Loucy (cell line): Measurements from ENCODE around the gene PIEZO1.

Experiments used
- H2AFZ ChIP-seq: fragments of 200-600 bp; sonication (generic); 2 replicates; pipeline ENCODE4 v1.6.0; 2016; ENCODE audit warnings: antibody characterized with exemption, mild to moderate bottlenecking, low read length, moderate library complexity
- H3F3A ChIP-seq: fragments of 200-600 bp; 2 replicates; pipeline ENCODE4 v1.6.0; 2016; ENCODE audit warnings: antibody characterized with exemption, low read depth, mild to moderate bottlenecking
- H3K27me3 ChIP-seq: fragments of 200-600 bp; sonication (generic); 2 replicates; pipeline ENCODE4 v1.6.1; 2014; ENCODE audit warnings: low read length, mild to moderate bottlenecking; ENCODE audit not compliant: insufficient read depth, poor library complexity, severe bottlenecking
- H3K36me3 ChIP-seq: fragments of 200-600 bp; sonication (generic); 2 replicates; pipeline ENCODE4 v1.6.1; 2016; ENCODE audit warnings: low read length; ENCODE audit not compliant: insufficient read depth
- H3K4me1 ChIP-seq: fragments of 200-600 bp; sonication (generic); 2 replicates; pipeline ENCODE4 v1.5.1; 2014; ENCODE audit warnings: low read length, mild to moderate bottlenecking; ENCODE audit not compliant: insufficient read depth, poor library complexity, severe bottlenecking
- H3K4me2 ChIP-seq: fragments of 200-600 bp; sonication (generic); 2 replicates; pipeline ENCODE4 v1.6.0; 2014; ENCODE audit warnings: antibody characterized with exemption, low read length, low read depth, mild to moderate bottlenecking; ENCODE audit not compliant: poor library complexity, severe bottlenecking
- H3K4me3 ChIP-seq: fragments of 200-600 bp; sonication (generic); 2 replicates; pipeline ENCODE4 v1.5.1; 2014; ENCODE audit warnings: low read length, mild to moderate bottlenecking, mixed read lengths; ENCODE audit not compliant: poor library complexity, severe bottlenecking
- H3K79me2 ChIP-seq: fragments of 200-600 bp; sonication (generic); 2 replicates; pipeline ENCODE4 v1.6.1; 2014; ENCODE audit warnings: low read length; ENCODE audit not compliant: insufficient read depth
- H3K9ac ChIP-seq: fragments of 200-600 bp; sonication (generic); 2 replicates; pipeline ENCODE4 v1.6.0; 2014; ENCODE audit warnings: mild to moderate bottlenecking, low read depth, low read length, moderate library complexity; ENCODE audit not compliant: poor library complexity, severe bottlenecking
- H3K9me2 ChIP-seq: fragments of 200-600 bp; sonication (generic); replicated peaks from 2 replicates; pipeline ENCODE4 v1.6.1; 2016; ENCODE audit warnings: low read depth, low read length, mixed read lengths
- H3K9me3 ChIP-seq: fragments of 200-600 bp; sonication (generic); 2 replicates; pipeline ENCODE4 v1.6.1; 2014; ENCODE audit warnings: mild to moderate bottlenecking, antibody characterized with exemption, low read length, low read depth; ENCODE audit not compliant: insufficient read depth
- H4K20me1 ChIP-seq: fragments of 200-600 bp; sonication (generic); 2 replicates; pipeline ENCODE4 v1.6.0; 2014; ENCODE audit warnings: antibody characterized with exemption, low read length, mild to moderate bottlenecking; ENCODE audit not compliant: insufficient read depth, poor library complexity, severe bottlenecking
- EZH2phosphoT487 ChIP-seq: fragments of 200-600 bp; IDR thresholded peaks from 2 replicates; pipeline ENCODE4 v1.6.1; 2018; ENCODE audit warnings: antibody characterized with exemption, mild to moderate bottlenecking, moderate library complexity, borderline replicate concordance
- TF ChIP-seq, protein P1 (sequence below): fragments of 200-600 bp; sonication (generic); conservative IDR thresholded peaks from 2 replicates; pipeline ENCODE4 v1.5.1; 2014; ENCODE audit warnings: mild to moderate bottlenecking, antibody characterized with exemption, low read length

The PIEZO1 gene

DNA sequence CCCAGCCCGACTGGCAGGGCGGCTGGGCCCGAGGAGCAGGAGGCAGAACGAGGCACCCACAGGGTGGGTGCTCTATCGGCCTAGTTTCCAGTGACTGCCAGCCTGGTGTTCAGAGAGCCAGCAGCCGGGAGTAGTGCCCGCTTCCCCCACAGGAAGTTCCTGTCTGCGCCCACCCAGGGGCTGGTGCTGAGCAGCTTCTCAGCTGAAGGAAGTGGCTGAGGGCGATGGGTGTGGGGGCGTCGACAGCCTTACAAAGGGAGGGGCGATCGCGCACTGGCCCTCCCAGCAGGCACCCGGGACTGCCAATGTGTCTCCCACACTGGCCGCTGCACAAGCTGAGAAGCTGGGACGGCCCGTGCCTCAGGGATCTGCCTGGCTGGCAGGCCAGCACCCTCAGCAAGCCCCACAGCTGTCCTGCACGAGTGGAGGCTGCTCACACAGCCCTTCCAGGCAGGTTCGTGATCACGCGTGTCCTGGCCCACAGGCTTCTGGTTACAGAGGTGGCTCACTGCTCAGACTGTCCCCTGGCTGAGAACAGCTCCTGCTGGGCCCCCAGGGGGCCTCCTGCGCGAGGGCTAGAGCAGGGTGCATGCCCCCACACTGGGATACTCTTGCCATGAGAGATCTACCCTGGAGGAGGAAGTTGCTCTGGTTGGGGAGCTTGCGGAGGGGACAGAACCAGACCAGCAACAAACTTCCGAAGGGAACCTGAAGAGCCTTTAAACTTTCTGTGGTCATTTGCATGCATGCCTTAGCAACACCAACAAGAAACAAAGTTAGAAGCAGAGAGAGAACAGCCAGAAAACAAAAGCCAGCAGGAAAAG lies 81.3 kb downstream of the PIEZO1 start:
- Histone ChIP-seq H3K9me3 (no peaks in the 10 kb centered on the region), H3K79me2 (peaks cover 46% of the 10 kb centered on the region), H3K4me1 (peaks cover 34% of the 10 kb centered on the region), H3F3A (no peaks in the 10 kb centered on the region), H3K4me3 (peak overlapping the region; percentile 76), H3K4me2 (peak overlapping the region; percentile 97), H3K36me3 (no peaks in the 10 kb centered on the region), H2AFZ (no peak overlapping the region), H3K9me2 (no peaks in the 10 kb centered on the region), H3K9ac (peak overlapping the region; percentile 92), H4K20me1 (peaks cover 4% of the 10 kb centered on the region), H3K27me3 (no peaks in the 10 kb centered on the region)
- TF ChIP-seq, protein P1, sequence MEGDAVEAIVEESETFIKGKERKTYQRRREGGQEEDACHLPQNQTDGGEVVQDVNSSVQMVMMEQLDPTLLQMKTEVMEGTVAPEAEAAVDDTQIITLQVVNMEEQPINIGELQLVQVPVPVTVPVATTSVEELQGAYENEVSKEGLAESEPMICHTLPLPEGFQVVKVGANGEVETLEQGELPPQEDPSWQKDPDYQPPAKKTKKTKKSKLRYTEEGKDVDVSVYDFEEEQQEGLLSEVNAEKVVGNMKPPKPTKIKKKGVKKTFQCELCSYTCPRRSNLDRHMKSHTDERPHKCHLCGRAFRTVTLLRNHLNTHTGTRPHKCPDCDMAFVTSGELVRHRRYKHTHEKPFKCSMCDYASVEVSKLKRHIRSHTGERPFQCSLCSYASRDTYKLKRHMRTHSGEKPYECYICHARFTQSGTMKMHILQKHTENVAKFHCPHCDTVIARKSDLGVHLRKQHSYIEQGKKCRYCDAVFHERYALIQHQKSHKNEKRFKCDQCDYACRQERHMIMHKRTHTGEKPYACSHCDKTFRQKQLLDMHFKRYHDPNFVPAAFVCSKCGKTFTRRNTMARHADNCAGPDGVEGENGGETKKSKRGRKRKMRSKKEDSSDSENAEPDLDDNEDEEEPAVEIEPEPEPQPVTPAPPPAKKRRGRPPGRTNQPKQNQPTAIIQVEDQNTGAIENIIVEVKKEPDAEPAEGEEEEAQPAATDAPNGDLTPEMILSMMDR: no peak
- no peak for TF ChIP-seq EZH2phosphoT487

DNA sequence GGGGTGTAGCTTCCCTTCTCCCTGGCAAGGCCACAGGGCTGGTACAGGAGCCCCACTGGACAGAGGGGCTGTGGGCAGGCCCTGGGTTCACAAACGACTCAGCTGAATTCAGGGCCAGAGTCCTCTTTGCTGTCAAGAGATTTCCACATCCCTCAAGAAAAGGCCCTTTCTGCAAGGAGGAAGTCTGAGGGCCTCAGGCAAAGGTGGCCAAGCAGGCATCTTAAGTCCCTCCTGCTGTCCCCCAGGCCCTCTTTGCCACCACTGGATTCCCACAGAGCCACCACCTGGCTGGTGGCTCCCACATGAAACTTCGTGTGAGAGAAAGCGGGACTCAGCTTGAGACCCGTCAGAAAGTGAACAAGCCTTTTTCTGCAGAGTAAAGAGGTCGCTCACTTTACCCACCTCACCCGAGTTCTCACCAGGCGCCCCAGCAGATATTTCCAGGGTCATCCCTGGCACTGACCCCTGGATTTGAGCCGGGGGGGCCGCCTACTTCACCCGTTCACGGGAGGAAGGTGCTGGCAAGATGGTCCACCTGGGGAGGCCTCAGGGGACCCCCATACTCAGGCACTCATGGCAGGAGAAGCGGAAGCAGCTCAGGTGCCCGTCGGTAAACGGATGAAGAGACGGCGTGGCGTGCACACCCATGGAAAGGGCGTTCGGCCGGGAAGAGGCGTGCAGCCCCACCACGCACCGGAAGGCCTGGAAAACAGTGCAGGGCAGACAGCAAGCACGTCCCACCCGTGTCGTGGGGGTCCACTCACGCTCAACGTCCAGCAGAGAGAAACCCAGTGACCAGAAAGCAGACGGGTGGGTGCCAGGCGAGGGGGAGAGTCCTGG lies 82.4 kb downstream of the PIEZO1 start:
- TF ChIP-seq, protein P1: no peak
- H3K4me2 ChIP-seq: peak overlapping the region; percentile 97
- peaks cover 34% of the 10 kb centered on the region for H3K4me1 ChIP-seq
- H3K79me2 ChIP-seq: peaks cover 46% of the 10 kb centered on the region
- no peaks in the 10 kb centered on the region for H3K36me3 ChIP-seq
- H4K20me1 ChIP-seq: peaks cover 4% of the 10 kb centered on the region
- no peaks in the 10 kb centered on the region for H3F3A ChIP-seq
- H3K4me3 ChIP-seq: peak overlapping the region; percentile 76
- H2AFZ ChIP-seq: no peak overlapping the region
- peak overlapping the region; percentile 92 for H3K9ac ChIP-seq
- no peaks in the 10 kb centered on the region for H3K9me3 ChIP-seq
- H3K27me3 ChIP-seq: no peaks in the 10 kb centered on the region
- no peaks in the 10 kb centered on the region for H3K9me2 ChIP-seq

DNA sequence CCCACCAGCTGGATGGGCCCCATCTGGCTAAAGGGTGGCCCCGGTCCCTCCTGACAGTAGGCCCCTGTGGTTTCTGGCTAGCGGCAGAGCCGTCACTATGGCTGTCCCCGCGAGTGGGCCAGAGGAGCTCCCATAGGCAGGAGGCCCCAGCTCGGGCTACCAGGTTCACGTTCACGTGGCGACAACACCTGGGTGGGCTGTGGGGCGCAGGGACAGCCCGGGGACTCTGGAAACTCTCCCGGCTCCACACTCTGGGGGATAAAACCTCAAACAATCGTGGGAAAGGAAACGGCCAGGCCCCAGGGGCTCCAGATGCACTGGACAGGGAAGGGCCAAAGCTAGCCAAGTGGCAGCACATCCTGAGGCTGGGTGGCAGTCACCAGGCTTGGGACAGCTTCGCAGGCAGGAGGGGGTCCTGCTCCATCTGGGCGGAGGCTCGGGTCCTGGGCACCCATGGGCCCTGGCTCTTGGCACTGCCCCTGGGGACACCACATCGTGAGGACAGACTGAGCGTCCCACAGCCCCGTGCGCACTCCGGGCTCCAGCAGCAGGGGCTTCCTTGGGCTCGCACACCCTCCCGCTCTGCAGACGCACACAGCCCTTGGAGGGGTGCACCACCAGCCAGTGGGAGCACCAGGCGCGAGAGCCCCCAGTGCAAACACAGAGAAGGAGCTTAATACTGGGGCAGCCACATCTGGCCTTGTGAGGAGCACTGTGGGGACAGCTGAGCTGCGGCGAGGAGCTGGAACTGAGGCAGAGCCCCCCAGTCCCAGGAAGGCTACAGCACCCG lies 83.2 kb downstream of the PIEZO1 start:
- peaks cover 46% of the 10 kb centered on the region for H3K79me2 ChIP-seq
- H3K4me1 ChIP-seq: peaks cover 34% of the 10 kb centered on the region

More for the DNA sequence above, 83.2 kb downstream of the PIEZO1 start:
- Histone ChIP-seq H2AFZ (no peak overlapping the region), H3K9me2 (no peaks in the 10 kb centered on the region), H3F3A (no peaks in the 10 kb centered on the region), H3K9me3 (no peaks in the 10 kb centered on the region), H3K9ac (peak overlapping the region; percentile 92), H3K27me3 (no peaks in the 10 kb centered on the region), H3K36me3 (no peaks in the 10 kb centered on the region), H4K20me1 (peaks cover 4% of the 10 kb centered on the region), H3K4me3 (peak overlapping the region; percentile 76), H3K4me2 (peak overlapping the region; percentile 97)
- TF ChIP-seq EZH2phosphoT487: no peak
- TF ChIP-seq, protein P1: no peak
